H1 (cell line): ENCODE results near the gene TSHZ2. TPM values are rescaled to one million over a fixed set of nuclear protein-coding genes. Genes with fewer than 3 reads are reported as not detected.

Source experiments
- CTCF ChIA-PET: fragments of 300-600 bp; sonication (Branson Sonifier 250); formaldehyde crosslinking; loops from one replicate; lab custom pipeline; 2021; ENCODE audit not compliant: partially characterized antibody; lab: Charles Lee
- POLR2A ChIA-PET: fragments of 300-600 bp; sonication (Branson Sonifier 250); formaldehyde crosslinking; loops from one replicate; lab custom pipeline; 2021; ENCODE audit warnings: inconsistent platforms; ENCODE audit not compliant: partially characterized antibody; lab: Charles Lee
- DNase-seq, 2 experiments: peaks; one replicate each; pipeline versions ENCODE4 v3.0.0 to v3.0.0-alpha.2; 2010 to 2022; ENCODE audit warnings: low spot score in 2 of 2, low read depth in 1 of 2, mixed read lengths in 1 of 2
- FAIRE-seq: peaks from 2 replicates; lab custom pipeline; 2011; peaks lifted over from hg19 to GRCh38; lab: Jason Lieb, UNC
- H2AFZ ChIP-seq: 2 replicates; pipeline ENCODE4 v1.8.1; 2012; ENCODE audit warnings: low read length, inconsistent platforms
- H2AK5ac ChIP-seq: 2 replicates; pipeline ENCODE4 v1.6.1; 2013; ENCODE audit warnings: low read depth, low read length
- H2BK120ac ChIP-seq: replicated peaks from 2 replicates; pipeline ENCODE3; 2013; ENCODE audit warnings: low read depth, low read length, inconsistent platforms
- H2BK12ac ChIP-seq: 2 replicates; pipeline ENCODE4 v1.6.1; 2013; ENCODE audit warnings: low read depth, low read length
- H2BK15ac ChIP-seq: 2 replicates; pipeline ENCODE4 v1.6.1; 2013; ENCODE audit warnings: low read length
- H2BK20ac ChIP-seq: 2 replicates; pipeline ENCODE4 v1.6.1; 2013; ENCODE audit warnings: low read length
- H2BK5ac ChIP-seq: 2 replicates; pipeline ENCODE4 v1.6.1; 2013; ENCODE audit warnings: low read depth, low read length
- H3K14ac ChIP-seq: 2 replicates; pipeline ENCODE4 v1.6.1; 2013; ENCODE audit warnings: inconsistent platforms; ENCODE audit not compliant: insufficient read length
- H3K18ac ChIP-seq: 2 replicates; pipeline ENCODE4 v1.6.1; 2013; ENCODE audit warnings: low read length; ENCODE audit errors: extremely low read depth
- H3K23ac ChIP-seq: 2 replicates; pipeline ENCODE4 v1.6.1; 2013; ENCODE audit warnings: inconsistent platforms; ENCODE audit not compliant: insufficient read length
- H3K23me2 ChIP-seq: 2 replicates; pipeline ENCODE4 v1.6.1; 2013; ENCODE audit warnings: low read depth, low read length
- H3K27ac ChIP-seq: 2 replicates; pipeline ENCODE4 v1.6.1; 2011; ENCODE audit warnings: low read depth, low read length, inconsistent platforms
- H3K27me3 ChIP-seq, 4 experiments: replicated peaks in 1 of 4; 1 replicate in 1 of 4; 2 replicates in 3 of 4; pipeline versions ENCODE4 v1.6.1 to v1.8.1; 2011 to 2013; ENCODE audit warnings: low read length in 3 of 4, mild to moderate bottlenecking in 3 of 4, inconsistent platforms in 2 of 4, mixed read lengths in 2 of 4, moderate library complexity in 1 of 4; ENCODE audit not compliant: control insufficient read depth in 3 of 4, insufficient read depth in 3 of 4; ENCODE audit errors: extremely low read depth in 1 of 4
- H3K36me3 ChIP-seq, 4 experiments: 2 replicates each; pipeline versions ENCODE4 v1.6.1 to v1.8.1; 2011 to 2013; ENCODE audit warnings: mild to moderate bottlenecking in 4 of 4, low read length in 3 of 4, moderate library complexity in 2 of 4, control low read depth in 1 of 4, inconsistent platforms in 1 of 4; ENCODE audit not compliant: insufficient read depth in 4 of 4, control insufficient read depth in 2 of 4
- H3K4ac ChIP-seq: replicated peaks from 2 replicates; pipeline ENCODE3; 2013; ENCODE audit warnings: low read length, low read depth, mixed read lengths, inconsistent platforms; ENCODE audit not compliant: insufficient read length
- H3K4me1 ChIP-seq, 4 experiments: replicated peaks in 1 of 4; 1 replicate in 1 of 4; 2 replicates in 3 of 4; pipeline versions ENCODE4 v1.6.1 to v1.8.1; 2011 to 2013; ENCODE audit warnings: low read length in 3 of 4, inconsistent platforms in 2 of 4, mixed read lengths in 1 of 4; ENCODE audit not compliant: insufficient read depth in 4 of 4, control insufficient read depth in 3 of 4
- H3K4me2 ChIP-seq, 2 experiments: 2 replicates each; pipeline versions ENCODE4 v1.6.1 to v1.8.1; 2011 to 2013; ENCODE audit warnings: low read depth in 2 of 2, low read length in 2 of 2, control low read depth in 1 of 2, inconsistent platforms in 1 of 2, mild to moderate bottlenecking in 1 of 2; ENCODE audit not compliant: insufficient read depth in 1 of 2
- H3K4me3 ChIP-seq, 4 experiments: fragments of 200-600, 300-600 bp in 1 of 4; sonication (generic), shearing (Covaris generic), sonication (Bioruptor Twin) in 1 of 4; 2 replicates each; pipeline versions ENCODE4 v1.5.1 to v1.8.1; 2011 to 2016; ENCODE audit warnings: low read length in 4 of 4, low read depth in 3 of 4, control low read depth in 2 of 4, inconsistent platforms in 2 of 4, mild to moderate bottlenecking in 2 of 4, mixed read lengths in 1 of 4, moderate library complexity in 1 of 4; ENCODE audit not compliant: insufficient read depth in 2 of 4; ENCODE audit errors: extremely low read depth in 1 of 4
- H3K56ac ChIP-seq: replicated peaks from 2 replicates; pipeline ENCODE3; 2013; ENCODE audit warnings: low read depth, mild to moderate bottlenecking, mixed read lengths, low read length, inconsistent platforms; ENCODE audit not compliant: insufficient read length
- H3K79me1 ChIP-seq: 2 replicates; pipeline ENCODE4 v1.6.1; 2013; ENCODE audit warnings: low read depth, low read length, control low read depth
- H3K79me2 ChIP-seq, 2 experiments: 2 replicates each; pipeline versions ENCODE4 v1.6.1 to v1.8.1; 2012 to 2013; ENCODE audit warnings: low read length in 2 of 2, mild to moderate bottlenecking in 2 of 2, inconsistent platforms in 1 of 2; ENCODE audit not compliant: insufficient read depth in 2 of 2, control insufficient read depth in 1 of 2
- H3K9ac ChIP-seq, 4 experiments: replicated peaks in 1 of 4; 1 replicate in 1 of 4; 2 replicates in 3 of 4; pipeline versions ENCODE4 v1.6.1 to v1.8.1; 2011 to 2013; ENCODE audit warnings: low read depth in 3 of 4, low read length in 3 of 4, control low read depth in 2 of 4, mild to moderate bottlenecking in 2 of 4, moderate library complexity in 2 of 4, inconsistent platforms in 1 of 4; ENCODE audit errors: extremely low read depth in 1 of 4
- H3K9me3 ChIP-seq, 2 experiments: 2 replicates each; pipeline versions ENCODE4 v1.6.1 to v1.8.1; 2012 to 2013; ENCODE audit warnings: mild to moderate bottlenecking in 2 of 2, moderate library complexity in 2 of 2, control low read depth in 1 of 2, inconsistent platforms in 1 of 2, low read depth in 1 of 2, low read length in 1 of 2, mixed read lengths in 1 of 2; ENCODE audit not compliant: insufficient read depth in 2 of 2
- H4K20me1 ChIP-seq, 2 experiments: replicated peaks in 1 of 2; 2 replicates each; pipeline versions ENCODE3 to v1.8.1; 2011 to 2013; ENCODE audit warnings: inconsistent platforms in 2 of 2, low read length in 2 of 2, mild to moderate bottlenecking in 1 of 2; ENCODE audit not compliant: insufficient read depth in 2 of 2, control insufficient read depth in 1 of 2
- H4K5ac ChIP-seq: 2 replicates; pipeline ENCODE4 v1.6.1; 2013; ENCODE audit warnings: low read length, low read depth, mixed read lengths, inconsistent platforms; ENCODE audit not compliant: insufficient read length
- H4K8ac ChIP-seq: 2 replicates; pipeline ENCODE4 v1.8.0; 2013; ENCODE audit warnings: mild to moderate bottlenecking, moderate library complexity, low read length, inconsistent platforms; ENCODE audit not compliant: insufficient read depth; ENCODE audit errors: extremely low read depth
- H4K91ac ChIP-seq: replicated peaks from 2 replicates; pipeline ENCODE3; 2013; ENCODE audit warnings: low read length, mixed read lengths, inconsistent platforms; ENCODE audit not compliant: insufficient read length
- CEBPB ChIP-seq: IDR thresholded peaks from 2 replicates; pipeline ENCODE4 v1.6.1; 2012; ENCODE audit warnings: low read depth, low read length
- CREB1 ChIP-seq: IDR thresholded peaks from 2 replicates; pipeline ENCODE4 v1.6.1; 2012; ENCODE audit warnings: inconsistent platforms
- HDAC2 ChIP-seq, 2 experiments: fragments of 300-600 bp in 1 of 2; sonication (generic) in 1 of 2; IDR thresholded peaks; 2 replicates each; pipeline ENCODE4 v1.6.1; 2011 to 2012; ENCODE audit warnings: low read depth in 2 of 2, low read length in 2 of 2, mild to moderate bottlenecking in 2 of 2, moderate library complexity in 2 of 2, borderline replicate concordance in 1 of 2, inconsistent platforms in 1 of 2
- JUN ChIP-seq: IDR thresholded peaks from 2 replicates; pipeline ENCODE4 v1.6.1; 2011; ENCODE audit warnings: low read depth, mild to moderate bottlenecking, improper control_type of control experiment, low read length
- RNF2 ChIP-seq: fragments of 200-900, 300-1000 bp; sonication (generic); IDR thresholded peaks from 2 replicates; pipeline ENCODE4 v1.7.1; 2016; ENCODE audit warnings: borderline replicate concordance, low read depth, mild to moderate bottlenecking, antibody characterized with exemption, low read length; ENCODE audit not compliant: poor library complexity, severe bottlenecking; ENCODE audit errors: missing control alignments
- RXRA ChIP-seq: IDR thresholded peaks from 2 replicates; pipeline ENCODE4 v1.6.1; 2011; ENCODE audit warnings: low read depth, mild to moderate bottlenecking, low read length, moderate library complexity; ENCODE audit not compliant: insufficient read depth
- SIN3A ChIP-seq, 2 experiments: IDR thresholded peaks in 1 of 2; conservative IDR thresholded peaks in 1 of 2; 2 replicates each; pipeline ENCODE4 v1.6.1; 2011 to 2012; ENCODE audit warnings: low read length in 2 of 2, improper control_type of control experiment in 1 of 2, low read depth in 1 of 2, mild to moderate bottlenecking in 1 of 2
- SP2 ChIP-seq: IDR thresholded peaks from 2 replicates; pipeline ENCODE4 v1.6.1; 2012; ENCODE audit warnings: mild to moderate bottlenecking, low read length, inconsistent platforms
- TEAD4 ChIP-seq: IDR thresholded peaks from 2 replicates; pipeline ENCODE4 v1.6.1; 2012; ENCODE audit warnings: low read depth, low read length, inconsistent platforms, mixed read lengths
- WGBS, 2 experiments: shearing (Covaris generic) in 1 of 2; methylation state at CpG; one replicate each; pipeline versions ENCODE4 v1.1.6 to v1.1.7; 2013 to 2015; ENCODE audit warnings: low lambda C conversion rate in 2 of 2, mixed read lengths in 2 of 2, inconsistent platforms in 1 of 2, low coverage in 1 of 2, missing lambda C conversion rate in 1 of 2; ENCODE audit not compliant: insufficient replicate concordance in 2 of 2, insufficient coverage in 1 of 2, insufficient read length in 1 of 2; ENCODE audit errors: extremely low coverage in 1 of 2, missing lambda C conversion rate in 1 of 2; 5-methylcytosine and 5-hydroxymethylcytosine counted together
- polyA plus RNA-seq, 7 experiments: library from polyadenylated mRNA; depleted of rRNA in 3 of 7; stranded (reverse) in 5 of 7; unstranded in 2 of 7; fragments of >200 nt in 5 of 7; fragments of 200-250 nt in 2 of 7; gene quantifications; 1 replicate in 5 of 7; 2 replicates in 1 of 7; 4 replicates in 1 of 7; pipeline versions ENCODE4 v1.2.1 to v1.2.3, GENCODE V29; 2011 to 2013; ENCODE audit warnings: missing spikeins in 2 of 7, mixed read lengths in 2 of 7
- total RNA-seq: library from RNA; stranded (reverse); fragmentation: NEBNext Ultra II Directional; extraction: Animal tissue kit (Norgen Biotek cat#: 25700); gene quantifications from 2 replicates; pipeline ENCODE4 v1.2.1, GENCODE V29; 2021
- TF ChIP-seq, protein P1 (sequence below): IDR thresholded peaks from 2 replicates; pipeline ENCODE4 v1.6.1; 2011; ENCODE audit warnings: low read length, improper control_type of control experiment
- TF ChIP-seq, protein P2 (sequence below): IDR thresholded peaks from 2 replicates; pipeline ENCODE4 v1.6.1; 2012; ENCODE audit warnings: inconsistent platforms

TSHZ2 gene
- total and polyA plus RNA-seq, 2 of the 8 experiments (the other 6 are each of a cell fraction or from before 2014, with no cell fraction given): 0.14 to 0.30 TPM

DNA sequence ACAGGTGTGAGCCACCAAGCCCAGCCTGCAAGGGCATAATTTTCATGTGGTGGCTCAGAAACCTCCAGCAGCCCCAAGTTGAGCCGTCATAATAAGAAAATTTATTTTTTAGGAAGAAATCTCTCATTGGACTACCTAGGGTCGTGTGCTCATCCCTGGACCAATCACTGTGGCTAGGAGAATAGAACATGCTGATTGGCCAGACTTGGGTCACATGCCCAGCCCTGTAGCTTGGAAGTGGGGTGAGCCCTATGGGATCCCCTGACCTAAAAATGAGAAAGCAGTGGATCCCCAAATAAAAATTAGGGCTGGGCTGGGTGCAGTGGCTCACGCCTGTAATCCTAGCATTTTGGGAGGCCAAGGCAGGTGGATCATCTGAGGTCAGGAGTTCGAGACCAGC lies 466.2 kb downstream of the TSHZ2 start:
- Histone ChIP-seq H3K9me3 (no peaks in the 10 kb centered on the region), H4K8ac (no peak overlapping the region), H3K79me1 (no peaks in the 10 kb centered on the region), H3K27ac (no peak overlapping the region), H3K9ac (no peak overlapping the region), H4K5ac (no peak overlapping the region), H4K91ac (no peak overlapping the region), H3K56ac (no peak overlapping the region), H2AFZ (no peak overlapping the region), H2BK5ac (no peak overlapping the region), H2BK15ac (no peak overlapping the region), H3K4me1 (no peaks in the 10 kb centered on the region), H2BK12ac (no peak overlapping the region), H3K4ac (no peak overlapping the region), H2AK5ac (no peak overlapping the region)
- DNase-seq: no peak
- WGBS, 2 experiments: 91% methylated on average over 4 of the region's 4 CpGs; no CpG with 5 or more reads in 1 of the 2 experiments
- ChIA-PET CTCF (interaction anchor here (1.4 kb wide), 1 partner anchor 20 kb away, joined by 3 read pairs; no protein-coding TSS in a partner anchor), POLR2A (interaction anchor here (1.3 kb wide), 1 partner anchor 10 kb away, joined by 5 read pairs; no protein-coding TSS in a partner anchor)
- TF ChIP-seq HDAC2 (IDR thresholded peaks at IDR 0.05; ENCODE audit: borderline replicate concordance in 1 of 2, low read depth in 2 of 2, low read length in 2 of 2) (no peak), RNF2 (no peak), JUN (no peak), TEAD4 (no peak), SIN3A (conservative IDR thresholded peaks at IDR 0.05 in 1 of 2, IDR thresholded peaks at IDR 0.05 in 1 of 2; ENCODE audit: low read depth in 1 of 2, low read length in 2 of 2) (no peak), CREB1 (no peak), SP2 (no peak), RXRA (no peak), CEBPB (no peak)
- TF ChIP-seq, protein P1, sequence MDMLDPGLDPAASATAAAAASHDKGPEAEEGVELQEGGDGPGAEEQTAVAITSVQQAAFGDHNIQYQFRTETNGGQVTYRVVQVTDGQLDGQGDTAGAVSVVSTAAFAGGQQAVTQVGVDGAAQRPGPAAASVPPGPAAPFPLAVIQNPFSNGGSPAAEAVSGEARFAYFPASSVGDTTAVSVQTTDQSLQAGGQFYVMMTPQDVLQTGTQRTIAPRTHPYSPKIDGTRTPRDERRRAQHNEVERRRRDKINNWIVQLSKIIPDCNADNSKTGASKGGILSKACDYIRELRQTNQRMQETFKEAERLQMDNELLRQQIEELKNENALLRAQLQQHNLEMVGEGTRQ: no peak
- TF ChIP-seq, protein P2, sequence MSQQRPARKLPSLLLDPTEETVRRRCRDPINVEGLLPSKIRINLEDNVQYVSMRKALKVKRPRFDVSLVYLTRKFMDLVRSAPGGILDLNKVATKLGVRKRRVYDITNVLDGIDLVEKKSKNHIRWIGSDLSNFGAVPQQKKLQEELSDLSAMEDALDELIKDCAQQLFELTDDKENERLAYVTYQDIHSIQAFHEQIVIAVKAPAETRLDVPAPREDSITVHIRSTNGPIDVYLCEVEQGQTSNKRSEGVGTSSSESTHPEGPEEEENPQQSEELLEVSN: no peak
- TF ChIP-seq, all 59 proteins: peak for 0
- Histone ChIP-seq H3K23ac (no peak overlapping the region), H3K23me2 (no peaks in the 10 kb centered on the region; the same call in 1 of the 2 replicates), H2BK120ac (no peak overlapping the region), H3K79me2 (no peaks in the 10 kb centered on the region), H4K20me1 (no peaks in the 10 kb centered on the region), H3K36me3 (no peaks in the 10 kb centered on the region), H3K18ac (no peak overlapping the region), H3K27me3 (no peaks in the 10 kb centered on the region), H3K4me3 (no peak overlapping the region), H2BK20ac (no peak overlapping the region), H3K14ac (no peak overlapping the region), H3K4me2 (no peak overlapping the region)
- FAIRE-seq: no peak
